Activated T-cell treated with anti-CD3 and anti-CD28 coated beads for 4 hours (primary cell): ENCODE measurements around the gene NMU.
"Not testable (repeated sequence)": the region's sequence is repeated elsewhere in the genome, so short reads cannot be mapped to it uniquely, and the experiment has no call there.

Experiments used
- DNase-seq: peaks from one replicate; pipeline ENCODE4 v3.0.0-alpha.2; 2020

The NMU gene

GRCh38 chr4:55553441-55554201 is 82.5 kb downstream of the NMU start:
- no peak for DNase-seq

DNA sequence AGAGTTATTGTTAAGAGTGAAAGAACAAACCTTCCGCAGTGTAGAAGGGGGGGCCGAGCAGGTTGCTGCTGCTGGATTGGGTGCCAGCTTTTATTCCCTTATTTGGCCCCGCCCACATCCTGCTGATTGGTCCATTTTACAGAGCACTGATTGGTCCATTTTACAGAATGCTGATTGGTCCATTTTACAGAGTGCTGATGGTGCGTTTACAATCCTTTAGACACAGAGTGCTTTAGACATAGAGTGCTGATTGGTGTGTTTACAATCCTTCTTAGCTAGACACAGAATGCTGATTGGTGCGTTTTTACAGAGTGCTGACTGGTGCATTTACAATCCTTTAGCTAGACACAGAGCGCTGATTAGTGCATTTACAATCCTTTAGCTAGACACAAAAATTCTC is 84.1 kb downstream of the NMU start:
- DNase-seq: not testable (repeated sequence)

DNA sequence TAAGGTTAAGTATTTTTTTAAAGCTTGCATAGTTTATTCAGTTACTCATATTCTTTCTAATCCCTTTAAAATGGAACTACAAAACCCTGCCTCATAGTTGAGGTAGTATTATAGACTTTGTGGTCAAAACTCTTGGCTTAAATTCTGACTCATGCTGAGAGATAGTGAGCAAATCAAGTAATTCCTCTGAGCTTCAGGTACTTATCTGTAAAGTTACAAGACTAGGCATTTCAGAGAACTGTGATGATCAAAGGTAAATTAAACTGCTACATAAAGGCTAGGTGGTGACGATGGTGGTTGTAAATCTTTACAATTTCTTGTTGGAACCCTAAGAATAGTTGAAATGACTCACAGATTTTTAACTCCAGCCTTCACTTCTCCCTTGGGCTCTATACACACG is 86.2 kb downstream of the NMU start:
- no peak for DNase-seq

DNA sequence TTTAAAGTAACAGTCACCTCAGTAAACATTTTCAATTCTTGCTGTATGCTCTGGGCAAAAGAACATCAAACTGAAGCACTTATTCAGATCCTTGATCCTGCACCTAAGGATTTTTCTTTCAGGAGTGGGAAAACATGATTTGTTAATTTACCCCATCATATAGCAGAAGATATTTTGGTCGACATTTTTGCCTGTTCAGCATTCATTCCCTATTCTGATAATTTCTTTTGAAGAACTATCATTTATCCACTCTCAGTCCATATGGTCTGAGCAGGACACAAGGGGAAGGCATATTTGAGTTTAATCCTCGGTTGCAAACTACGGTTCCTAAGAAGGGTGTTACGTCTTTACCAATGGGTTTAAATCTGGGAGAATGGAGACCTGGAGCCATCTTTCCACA is 88.2 kb downstream of the NMU start:
- DNase-seq: no peak

GRCh38 chr4:55547466-55547770 is 88.7 kb downstream of the NMU start:
- no peak for DNase-seq

DNA sequence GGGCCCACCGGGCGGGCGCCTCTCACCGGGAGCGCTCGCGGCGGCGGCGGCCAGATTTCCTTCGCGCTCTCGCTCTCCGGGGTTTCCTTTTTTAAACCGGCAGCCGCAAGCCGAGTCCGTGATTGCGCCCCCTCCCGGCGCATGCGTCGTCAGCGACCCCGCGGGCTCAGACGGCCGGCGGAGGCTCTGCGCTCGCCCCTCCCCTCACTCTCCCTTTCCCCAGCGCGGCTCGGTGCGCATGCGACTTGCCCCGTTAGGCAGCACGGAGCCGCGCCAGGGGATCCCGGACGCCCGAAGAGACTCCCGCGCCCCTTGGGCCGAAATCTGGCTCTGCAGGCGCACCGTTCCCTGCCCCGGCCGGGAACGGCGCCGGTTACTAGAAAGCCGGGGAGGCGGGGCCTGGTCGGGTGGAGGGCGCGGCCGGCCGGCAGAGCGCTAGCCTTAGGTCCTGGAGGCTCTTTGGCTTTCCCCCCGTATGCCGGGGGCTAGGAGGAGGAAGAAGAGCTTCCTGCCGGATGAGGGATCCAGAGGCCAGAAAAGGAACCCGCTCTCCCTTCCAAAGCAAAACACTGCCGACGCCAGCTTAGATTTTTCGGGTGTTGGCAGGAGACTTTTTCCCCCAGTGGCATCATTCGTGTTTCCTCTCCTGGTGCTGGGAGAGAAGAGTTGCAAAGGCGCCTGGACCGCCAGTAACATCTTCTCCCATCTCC is 89.2 kb downstream of the NMU start, which contains the start of gene CLOCK:
TSS of gene CLOCK (minus strand) at position 154 of the 710 bp plus-strand sequence. CDS start 64,124 bp downstream, outside the sequence.
- DNase-seq: peak; percentile 72

GRCh38 chr4:55546506-55546755 is 89.7 kb downstream of the NMU start:
- DNase-seq: no peak

DNA sequence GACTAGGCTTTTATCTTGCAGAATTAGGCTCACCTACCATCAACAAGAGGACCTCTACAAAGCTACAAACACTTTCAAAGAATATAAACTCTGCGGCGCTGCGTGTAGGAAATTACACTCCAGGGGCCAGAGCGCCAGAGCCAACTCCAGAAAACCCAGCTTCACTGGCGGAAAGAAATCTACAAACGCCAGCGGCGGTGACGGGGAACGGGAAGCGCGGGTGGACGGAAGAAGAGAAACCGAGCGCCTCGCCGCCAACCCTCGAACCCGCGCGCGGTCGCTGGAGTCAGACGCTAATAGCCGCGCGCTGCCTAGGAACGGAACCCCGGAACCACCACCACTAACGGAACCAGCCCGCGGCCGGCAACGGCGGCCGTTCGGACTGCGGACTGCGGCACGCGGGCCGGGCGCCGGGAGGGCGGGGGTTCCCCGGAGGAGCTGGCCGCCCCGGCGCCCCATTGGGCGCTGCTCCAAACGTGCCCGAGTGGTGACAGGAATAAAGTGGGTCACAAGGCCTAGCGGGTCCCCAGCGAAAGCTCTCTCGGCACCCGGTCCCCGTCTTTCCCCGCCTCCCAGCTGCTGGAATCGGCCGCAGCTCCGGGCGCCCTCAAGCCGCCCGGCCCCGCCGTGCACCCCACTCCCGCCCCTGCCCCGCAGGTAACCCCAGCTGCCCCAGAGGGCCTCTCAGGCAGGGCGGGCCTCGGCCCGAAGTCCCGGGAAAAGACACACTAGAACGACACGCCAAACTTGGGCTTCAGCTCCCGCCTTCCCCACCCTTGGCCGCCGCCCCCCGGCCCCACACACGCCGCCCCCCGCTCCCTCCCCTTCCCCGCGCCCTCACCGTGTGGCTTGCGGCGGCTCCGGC is 90.2 kb downstream of the NMU start:
- peak; percentile 42 for DNase-seq
